ENCODE results near the gene SERINC5. TPM values are rescaled to one million over a fixed set of nuclear protein-coding genes. Genes with fewer than 3 reads are reported as not detected.

SERINC5 gene
- total RNA-seq, 1 experiment from 2014 or later, result 52.3 TPM

- Mint-ChIP-seq H3K4me1 (peaks cover 11 to 14% of the 10 kb centered on the region in 2 experiments), H3K9me3 (no peaks in the 10 kb centered on the region; a peak in 2 of 5 replicates), H3K36me3 (ENCODE audit: insufficient read depth in 1 of 3, low read depth in 3 of 3) (no peaks in the 10 kb centered on the region; a peak in 1 of 7 replicates), H3K27ac (peak overlapping the region in 1 of 3 experiments; percentile 12; a peak in 2 of 7 replicates), H3K4me3 (no peak overlapping the region), H3K27me3 (ENCODE audit: low read depth) (no peaks in the 10 kb centered on the region)
- H4K5ac ChIP-seq (ENCODE audit: insufficient read length, low read depth, low read length), result no peak overlapping the region
- no peak overlapping the region for H2AFZ ChIP-seq (ENCODE audit: low read length)
- no peak for DNase-seq
- no peak overlapping the region for H3K4me2 ChIP-seq (ENCODE audit: insufficient read depth, insufficient read length, low read length)
- H3K23me2 ChIP-seq (ENCODE audit: insufficient read length, low read depth, low read length, poor library complexity, severe bottlenecking), result no peaks in the 10 kb centered on the region
- no peaks in the 10 kb centered on the region for H3K79me2 ChIP-seq (ENCODE audit: insufficient read depth, low read length)
- no peak overlapping the region for H3K14ac ChIP-seq (ENCODE audit: insufficient read depth, low read length)
- no peak overlapping the region for H4K8ac ChIP-seq (replicated peaks; ENCODE audit: insufficient read length, low read depth, low read length)
- H4K91ac ChIP-seq (ENCODE audit: insufficient read length, low read depth, low read length), result no peak overlapping the region
- H3K4ac ChIP-seq (ENCODE audit: low read depth, low read length), result no peak overlapping the region
- no peak overlapping the region for H3T11ph ChIP-seq (ENCODE audit: low read length)
- no peak overlapping the region for H2BK20ac ChIP-seq (ENCODE audit: low read depth, low read length, poor library complexity, severe bottlenecking)
- H3K9ac ChIP-seq (ENCODE audit: extremely low read depth, insufficient read length, low read length), result no peak overlapping the region
- no peak overlapping the region for H3K23ac ChIP-seq (ENCODE audit: insufficient read length, low read depth, low read length)
- H3K18ac ChIP-seq (ENCODE audit: insufficient read length, low read depth, low read length), result no peak overlapping the region
- H3K27ac ChIP-seq (ENCODE audit: insufficient read length, low read depth, low read length), result no peak overlapping the region
- H3K4me1 ChIP-seq (ENCODE audit: insufficient read depth, low read length), result peaks cover 1% of the 10 kb centered on the region; the same call in 1 of the 2 replicates
- H3K9me3 ChIP-seq (ENCODE audit: control insufficient read depth, low read depth, low read length), result no peaks in the 10 kb centered on the region
- no peak for TF ChIP-seq CTCF (conservative IDR thresholded peaks at IDR 0.05)
- H2BK5ac ChIP-seq (ENCODE audit: insufficient read length, low read length), result no peak overlapping the region
- H2BK12ac ChIP-seq (ENCODE audit: insufficient read length, low read depth, low read length), result no peak overlapping the region
- no peaks in the 10 kb centered on the region for H4K20me1 ChIP-seq (ENCODE audit: control insufficient read depth, insufficient read depth, insufficient read length)
- no peak overlapping the region for H2BK15ac ChIP-seq (ENCODE audit: low read depth, low read length)
- no peak overlapping the region for H2AK5ac ChIP-seq (ENCODE audit: insufficient read length, low read length)
- H3K79me1 ChIP-seq (ENCODE audit: insufficient read depth, low read depth, low read length, poor library complexity, severe bottlenecking), result no peaks in the 10 kb centered on the region
- H3K27me3 ChIP-seq (ENCODE audit: insufficient read depth, low read length), result no peaks in the 10 kb centered on the region
- no peak overlapping the region for H2BK120ac ChIP-seq (ENCODE audit: low read depth, low read length, poor library complexity, severe bottlenecking)
- no peak overlapping the region for H3K56ac ChIP-seq (ENCODE audit: insufficient read length, low read depth, low read length)
- WGBS (ENCODE audit: extremely low coverage, insufficient read length, low lambda C conversion rate), result no CpG with 5 or more reads among the region's 6 CpGs
Measured at GRCh38 chr5:80103371-80103770, 152.5 kb downstream of the SERINC5 start.

Data from H9 (cell line).